ENCODE measurements around the gene MTR. TPM values are rescaled to one million over a fixed set of nuclear protein-coding genes. Genes with fewer than 3 reads are reported as not detected.

MTR gene
- total and polyA plus RNA-seq, 10 donors, result 4.4 to 65.4 (median 42.0) TPM

GRCh38 chr1:236938760-236939159, 143.7 kb downstream of the MTR start:
- H3K4me3 ChIP-seq, result no peak overlapping the region
- no peaks in the 10 kb centered on the region for H3K27me3 ChIP-seq (replicated peaks in 1 of 7)
- TF ChIP-seq CTCF (IDR thresholded peaks at IDR 0.05 in 8 of 11, conservative IDR thresholded peaks at IDR 0.05 in 3 of 11), result no peak
- TF ChIP-seq POLR2AphosphoS5 (IDR thresholded peaks at IDR 0.05), result no peak
- no peak for TF ChIP-seq POLR2A (IDR thresholded peaks at IDR 0.05)
- no peaks in the 10 kb centered on the region for H3K9me3 ChIP-seq
- intact Hi-C loops (cut with DNase I; ENCODE audit: low total_unique reads), result no loop called here
- no peak for DNase-seq
- no peaks in the 10 kb centered on the region for H3K36me3 ChIP-seq
- no peak overlapping the region for H3K27ac ChIP-seq
- 73 to 81% (median 80%) methylated on average over 5 of the region's 5 CpGs for WGBS, 5 donors
- H3K4me1 ChIP-seq, result no peaks in the 10 kb centered on the region

- TF ChIP-seq POLR2AphosphoS5 (IDR thresholded peaks at IDR 0.05), result no peak
- no peak for TF ChIP-seq POLR2A (IDR thresholded peaks at IDR 0.05)
- TF ChIP-seq CTCF (IDR thresholded peaks at IDR 0.05 in 8 of 11, conservative IDR thresholded peaks at IDR 0.05 in 3 of 11), result no peak
- no peaks in the 10 kb centered on the region for H3K27me3 ChIP-seq (replicated peaks in 1 of 7)
- no peaks in the 10 kb centered on the region for H3K9me3 ChIP-seq
- DNase-seq, result no peak
- no peaks in the 10 kb centered on the region for H3K4me1 ChIP-seq
- H3K4me3 ChIP-seq, result no peak overlapping the region
- intact Hi-C loops (cut with DNase I; ENCODE audit: low total_unique reads), result no loop called here
- H3K36me3 ChIP-seq, result no peaks in the 10 kb centered on the region
- H3K27ac ChIP-seq, result no peak overlapping the region
Measured at GRCh38 chr1:236942431-236942830, 147.3 kb downstream of the MTR start.

DNA sequence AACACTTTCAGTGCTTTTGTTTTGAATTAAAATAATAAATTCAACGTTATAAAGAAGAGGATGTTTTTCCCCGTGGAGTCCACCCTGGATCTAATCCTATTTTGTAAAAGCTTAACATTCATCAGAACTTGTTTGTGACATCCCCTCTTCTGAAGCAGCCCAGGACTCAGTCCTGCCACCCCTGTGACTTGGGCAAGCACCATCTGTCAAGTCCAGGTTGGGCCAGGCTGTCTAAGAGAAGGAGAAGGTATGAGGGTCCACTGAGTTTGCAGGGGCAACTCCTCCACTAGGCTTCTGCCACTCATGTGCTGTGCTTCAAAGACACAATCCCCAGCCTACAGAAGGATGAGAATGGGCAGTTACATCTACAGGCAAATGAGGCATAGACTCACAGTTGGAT, 149.5 kb downstream of the MTR start:
- whole genome bisulfite sequencing, 5 donors, result 68 to 93% (median 81%) methylated on average over 2 of the region's 2 CpGs
- no peaks in the 10 kb centered on the region for H3K4me1 ChIP-seq
- no peak for DNase-seq
- H3K9me3 ChIP-seq, result no peaks in the 10 kb centered on the region
- no peak overlapping the region for H3K27ac ChIP-seq
- no peaks in the 10 kb centered on the region for H3K36me3 ChIP-seq
- no peak overlapping the region for H3K4me3 ChIP-seq
- H3K27me3 ChIP-seq (replicated peaks in 1 of 7), result no peaks in the 10 kb centered on the region
- intact Hi-C loops (cut with DNase I; ENCODE audit: low total_unique reads), result no loop called here
- no peak for TF ChIP-seq POLR2AphosphoS5 (IDR thresholded peaks at IDR 0.05)
- TF ChIP-seq POLR2A (IDR thresholded peaks at IDR 0.05), result no peak
- TF ChIP-seq CTCF (IDR thresholded peaks at IDR 0.05 in 8 of 11, conservative IDR thresholded peaks at IDR 0.05 in 3 of 11), result no peak

GRCh38 chr1:236945002-236945401, 149.9 kb downstream of the MTR start:
- H3K4me3 ChIP-seq, result no peak overlapping the region
- intact Hi-C loops (cut with DNase I; ENCODE audit: low total_unique reads), result no loop called here
- no peaks in the 10 kb centered on the region for H3K36me3 ChIP-seq
- TF ChIP-seq POLR2AphosphoS5 (IDR thresholded peaks at IDR 0.05) (no peak), POLR2A (IDR thresholded peaks at IDR 0.05) (no peak), CTCF (IDR thresholded peaks at IDR 0.05 in 8 of 11, conservative IDR thresholded peaks at IDR 0.05 in 3 of 11) (no peak)
- H3K27ac ChIP-seq, result no peak overlapping the region
- no peaks in the 10 kb centered on the region for H3K9me3 ChIP-seq
- WGBS, 5 donors, result 85 to 93% (median 89%) methylated on average over 3 of the region's 3 CpGs
- H3K27me3 ChIP-seq (replicated peaks in 1 of 7), result no peaks in the 10 kb centered on the region
- DNase-seq, result no peak
- no peaks in the 10 kb centered on the region for H3K4me1 ChIP-seq
